GM21447 (cell line): ENCODE data around the gene UQCC2.

Source experiments
- ATAC-seq: cut with Tn5 transposase; IDR thresholded peaks from one replicate; pipeline ENCODE4 v1.9.1; 2021; ENCODE audit not compliant: unreplicated experiment

UQCC2 gene

GRCh38 chr6:33659986-33660385 is 51.5 kb downstream of the UQCC2 start:
- ATAC-seq = no peak

- no peak for ATAC-seq
These were observed 52.4 kb downstream of the UQCC2 start for GRCh38 chr6:33658982-33659689.

GRCh38 chr6:33656844-33657243 is 54.7 kb downstream of the UQCC2 start:
- ATAC-seq = no peak

GRCh38 chr6:33654831-33655554 is 56.5 kb downstream of the UQCC2 start:
- ATAC-seq = no peak

- no peak for ATAC-seq
These were observed 59.5 kb downstream of the UQCC2 start for GRCh38 chr6:33652002-33652401.

- no peak for ATAC-seq
These were observed 60.1 kb downstream of the UQCC2 start for GRCh38 chr6:33651403-33651802.
